ENCODE data around the gene DUSP1. TPM values are rescaled to one million over a fixed set of nuclear protein-coding genes. Genes with fewer than 3 reads are reported as not detected.

The DUSP1 gene
- total RNA-seq, 1 donor from 2014 or later = 91.7 TPM

DNA sequence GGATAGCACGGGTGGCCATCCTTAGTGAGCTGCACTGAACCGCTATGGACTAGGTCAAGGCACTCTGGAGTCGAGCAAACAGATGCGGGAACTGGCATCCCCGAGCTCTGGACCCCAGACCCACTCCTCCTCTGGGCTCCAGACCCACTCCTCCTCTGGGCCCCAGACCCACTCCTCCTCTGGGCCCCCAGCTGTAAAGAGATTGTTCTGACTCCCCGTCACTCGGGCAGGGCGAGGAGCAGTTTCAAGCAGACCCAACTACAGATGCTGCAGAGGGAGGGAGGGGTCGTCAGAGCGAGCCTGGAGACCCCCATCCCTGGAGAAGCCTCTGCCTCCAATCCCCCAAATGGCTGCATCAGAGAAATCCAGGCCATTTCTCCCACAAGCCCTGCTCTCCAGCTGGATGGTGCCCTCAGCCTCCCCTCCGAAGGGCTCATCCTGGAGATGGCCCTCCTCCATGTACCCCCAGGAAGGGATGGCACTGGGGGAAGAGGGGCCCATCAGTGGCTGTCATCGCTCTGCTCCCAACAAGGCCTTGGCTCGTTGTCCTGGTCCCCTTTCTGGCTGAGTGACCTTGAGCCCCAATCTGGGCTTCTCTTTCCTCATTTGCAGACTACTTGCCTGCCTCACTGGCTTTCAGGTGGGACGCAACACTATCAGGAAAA lies 38.7 kb downstream of the DUSP1 start:
- Mint-ChIP-seq H3K9me3 (ENCODE audit: unreplicated experiment) (peaks cover 1% of the 10 kb centered on the region), H3K4me1 (ENCODE audit: low read depth, unreplicated experiment) (peaks cover 6% of the 10 kb centered on the region), H3K27me3 (ENCODE audit: unreplicated experiment) (peaks cover 4% of the 10 kb centered on the region), H3K36me3 (ENCODE audit: unreplicated experiment) (no peaks in the 10 kb centered on the region), H3K27ac (ENCODE audit: unreplicated experiment) (no peak overlapping the region), H3K4me3 (ENCODE audit: unreplicated experiment) (no peak overlapping the region)
- TF ChIP-seq, protein P1, sequence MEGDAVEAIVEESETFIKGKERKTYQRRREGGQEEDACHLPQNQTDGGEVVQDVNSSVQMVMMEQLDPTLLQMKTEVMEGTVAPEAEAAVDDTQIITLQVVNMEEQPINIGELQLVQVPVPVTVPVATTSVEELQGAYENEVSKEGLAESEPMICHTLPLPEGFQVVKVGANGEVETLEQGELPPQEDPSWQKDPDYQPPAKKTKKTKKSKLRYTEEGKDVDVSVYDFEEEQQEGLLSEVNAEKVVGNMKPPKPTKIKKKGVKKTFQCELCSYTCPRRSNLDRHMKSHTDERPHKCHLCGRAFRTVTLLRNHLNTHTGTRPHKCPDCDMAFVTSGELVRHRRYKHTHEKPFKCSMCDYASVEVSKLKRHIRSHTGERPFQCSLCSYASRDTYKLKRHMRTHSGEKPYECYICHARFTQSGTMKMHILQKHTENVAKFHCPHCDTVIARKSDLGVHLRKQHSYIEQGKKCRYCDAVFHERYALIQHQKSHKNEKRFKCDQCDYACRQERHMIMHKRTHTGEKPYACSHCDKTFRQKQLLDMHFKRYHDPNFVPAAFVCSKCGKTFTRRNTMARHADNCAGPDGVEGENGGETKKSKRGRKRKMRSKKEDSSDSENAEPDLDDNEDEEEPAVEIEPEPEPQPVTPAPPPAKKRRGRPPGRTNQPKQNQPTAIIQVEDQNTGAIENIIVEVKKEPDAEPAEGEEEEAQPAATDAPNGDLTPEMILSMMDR (IDR thresholded peaks at IDR 0.05; ENCODE audit: partially characterized antibody, unreplicated experiment) = no peak
- DNase-seq = no peak

DNA sequence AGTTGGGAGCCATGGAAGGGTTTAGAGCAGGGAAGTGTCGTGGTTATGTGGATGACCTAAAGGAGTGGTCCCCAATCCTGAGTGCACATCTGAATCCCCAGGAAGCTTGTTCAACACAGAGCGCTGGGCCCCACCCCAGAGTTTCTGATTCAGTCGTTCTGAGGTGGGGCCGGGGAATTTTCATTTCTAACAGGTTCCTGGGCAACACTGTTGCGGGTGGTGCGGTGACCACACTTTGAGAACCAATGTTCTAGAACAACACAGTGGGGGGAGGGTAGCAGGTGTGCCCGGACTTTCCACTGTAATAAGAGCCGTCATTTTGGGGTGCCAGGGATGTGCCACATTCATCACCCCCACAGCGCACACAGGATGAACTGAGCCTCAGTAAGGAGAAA lies 39.3 kb downstream of the DUSP1 start:
- peaks cover 4% of the 10 kb centered on the region for H3K27me3 Mint-ChIP-seq (ENCODE audit: unreplicated experiment)
- TF ChIP-seq, protein P1 (IDR thresholded peaks at IDR 0.05; ENCODE audit: partially characterized antibody, unreplicated experiment) = no peak
- peaks cover 3% of the 10 kb centered on the region for H3K9me3 Mint-ChIP-seq (ENCODE audit: unreplicated experiment)
- H3K36me3 Mint-ChIP-seq (ENCODE audit: unreplicated experiment) = no peaks in the 10 kb centered on the region
- H3K4me3 Mint-ChIP-seq (ENCODE audit: unreplicated experiment) = no peak overlapping the region
- H3K27ac Mint-ChIP-seq (ENCODE audit: unreplicated experiment) = no peak overlapping the region
- peaks cover 6% of the 10 kb centered on the region for H3K4me1 Mint-ChIP-seq (ENCODE audit: low read depth, unreplicated experiment)
- no peak for DNase-seq

DNA sequence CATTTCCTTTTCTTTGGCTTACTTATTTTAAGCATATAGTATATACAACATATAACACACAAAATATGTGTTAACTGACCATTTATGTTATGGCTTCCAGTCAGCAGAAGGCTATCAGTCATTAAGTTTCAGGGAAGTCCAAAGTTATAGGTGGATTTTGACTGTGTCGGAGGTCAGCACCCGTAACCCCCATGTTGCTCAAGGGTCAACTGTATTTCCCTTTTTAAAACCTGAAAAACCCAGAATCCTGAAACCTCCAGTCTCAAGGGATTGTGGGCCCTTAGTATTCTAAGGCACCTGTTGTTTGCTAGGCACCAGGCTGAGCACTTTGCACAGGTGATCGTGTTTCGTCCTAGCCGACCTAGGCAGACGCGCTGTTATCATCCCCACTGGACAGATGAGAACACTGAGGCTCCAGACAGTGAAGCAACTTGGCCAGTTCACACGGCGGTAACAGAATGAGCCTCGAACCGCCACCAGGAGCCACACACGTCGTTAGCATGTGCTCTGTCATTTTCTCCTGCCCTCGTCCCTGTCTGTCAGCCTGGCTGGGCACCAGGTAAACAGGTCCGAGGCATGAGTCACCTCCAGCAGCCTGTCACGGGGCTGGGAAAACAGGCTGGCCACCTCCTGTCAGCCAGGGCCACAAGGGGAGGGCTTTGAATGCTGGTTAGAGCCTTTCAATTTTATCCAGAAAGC lies 39.9 kb downstream of the DUSP1 start:
- H3K27ac Mint-ChIP-seq (ENCODE audit: unreplicated experiment) = no peak overlapping the region
- peaks cover 5% of the 10 kb centered on the region for H3K9me3 Mint-ChIP-seq (ENCODE audit: unreplicated experiment)
- TF ChIP-seq, protein P1 (IDR thresholded peaks at IDR 0.05; ENCODE audit: partially characterized antibody, unreplicated experiment) = no peak
- DNase-seq = no peak
- H3K27me3 Mint-ChIP-seq (ENCODE audit: unreplicated experiment) = peaks cover 4% of the 10 kb centered on the region
- H3K4me3 Mint-ChIP-seq (ENCODE audit: unreplicated experiment) = no peak overlapping the region
- peaks cover 6% of the 10 kb centered on the region for H3K4me1 Mint-ChIP-seq (ENCODE audit: low read depth, unreplicated experiment)
- H3K36me3 Mint-ChIP-seq (ENCODE audit: unreplicated experiment) = no peaks in the 10 kb centered on the region

DNA sequence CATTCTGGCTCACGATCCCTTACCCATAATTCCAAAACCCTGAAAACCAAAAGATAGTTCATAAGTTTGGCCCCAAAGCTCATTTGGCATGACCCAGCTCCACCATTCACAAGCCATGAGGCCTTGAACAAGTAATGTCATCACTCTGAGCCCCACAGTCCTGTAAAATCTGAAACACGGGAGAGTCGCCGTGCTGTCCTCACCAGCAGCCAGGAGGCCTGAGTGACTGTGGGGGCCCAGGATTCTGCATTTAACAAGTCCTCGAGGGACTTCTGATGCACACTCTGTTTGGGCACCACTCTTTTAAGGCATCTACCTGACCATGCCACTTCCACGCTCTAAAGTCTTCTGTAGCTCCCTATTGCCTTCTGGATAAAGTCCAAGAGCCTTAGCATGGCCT lies 40.8 kb downstream of the DUSP1 start:
- Mint-ChIP-seq H3K4me3 (ENCODE audit: unreplicated experiment) (no peak overlapping the region), H3K27me3 (ENCODE audit: unreplicated experiment) (peaks cover 4% of the 10 kb centered on the region), H3K36me3 (ENCODE audit: unreplicated experiment) (no peaks in the 10 kb centered on the region), H3K9me3 (ENCODE audit: unreplicated experiment) (peaks cover 5% of the 10 kb centered on the region), H3K27ac (ENCODE audit: unreplicated experiment) (no peak overlapping the region), H3K4me1 (ENCODE audit: low read depth, unreplicated experiment) (peaks cover 6% of the 10 kb centered on the region)
- no peak for DNase-seq
- TF ChIP-seq, protein P1 (IDR thresholded peaks at IDR 0.05; ENCODE audit: partially characterized antibody, unreplicated experiment) = no peak

DNA sequence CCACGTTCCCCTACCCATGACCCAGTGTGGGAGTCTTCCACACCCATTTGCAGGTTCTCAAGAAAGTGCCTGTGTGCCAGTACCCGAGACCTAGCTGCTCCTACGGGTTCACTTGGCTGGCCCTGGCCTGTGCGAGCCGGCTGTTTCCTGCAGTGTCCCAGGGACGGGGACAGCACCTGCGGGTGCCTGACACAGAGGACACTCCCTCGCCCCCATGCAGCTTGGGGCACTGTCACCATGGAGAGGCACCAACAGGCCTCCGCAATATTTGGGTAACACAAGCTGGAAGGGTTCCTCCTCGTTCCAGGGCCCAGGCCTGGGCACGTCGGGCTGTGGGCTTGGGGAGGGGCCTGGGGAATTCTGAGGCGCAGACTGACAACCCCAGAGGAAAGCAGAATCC lies 41.4 kb downstream of the DUSP1 start:
- H3K27ac Mint-ChIP-seq (ENCODE audit: unreplicated experiment) = no peak overlapping the region
- H3K4me1 Mint-ChIP-seq (ENCODE audit: low read depth, unreplicated experiment) = peaks cover 6% of the 10 kb centered on the region
- no peak overlapping the region for H3K4me3 Mint-ChIP-seq (ENCODE audit: unreplicated experiment)
- H3K27me3 Mint-ChIP-seq (ENCODE audit: unreplicated experiment) = peaks cover 4% of the 10 kb centered on the region
- peaks cover 5% of the 10 kb centered on the region for H3K9me3 Mint-ChIP-seq (ENCODE audit: unreplicated experiment)
- no peak for DNase-seq
- TF ChIP-seq, protein P1 (IDR thresholded peaks at IDR 0.05; ENCODE audit: partially characterized antibody, unreplicated experiment) = no peak
- H3K36me3 Mint-ChIP-seq (ENCODE audit: unreplicated experiment) = no peaks in the 10 kb centered on the region
